Stimulated activated CD8-positive, alpha-beta memory T cell treated with anti-CD3 and anti-CD28 coated beads, Interleukin-12 subunit alpha, Interleukin-12 subunit beta, amount 100 ng/mL, for 1 hour (primary cell): ENCODE measurements around the gene SPTLC1.
"Not testable (repeated sequence)": the region's sequence is repeated elsewhere in the genome, so short reads cannot be mapped to it uniquely, and the experiment has no call there.

Experiments used
- DNase-seq: peaks from one replicate; pipeline ENCODE4 v3.0.0-alpha.2; 2020; ENCODE audit warnings: low read depth

The SPTLC1 gene

GRCh38 chr9:92030367-92030766 lies 84.8 kb downstream of the SPTLC1 start:
- no peak for DNase-seq

DNA sequence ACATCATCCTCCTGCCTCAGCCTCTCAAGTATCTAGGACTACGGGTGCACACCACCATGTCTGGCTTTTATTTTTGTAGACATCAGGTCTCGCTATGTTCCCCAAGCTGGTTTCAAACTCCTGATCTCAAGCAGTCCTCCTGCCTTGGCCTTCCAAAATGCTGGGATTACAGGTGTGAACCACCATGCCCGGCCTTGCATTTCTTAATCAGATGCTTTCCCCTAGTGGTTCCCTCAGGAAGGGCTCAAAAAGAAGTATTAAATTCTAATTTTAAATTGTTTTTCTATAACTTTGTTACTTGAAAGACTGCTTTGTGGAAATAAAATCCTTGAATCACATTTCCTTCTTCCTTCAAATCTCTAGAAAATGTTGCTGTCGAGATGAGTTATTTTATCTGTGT lies 85.7 kb downstream of the SPTLC1 start:
- no peak for DNase-seq

DNA sequence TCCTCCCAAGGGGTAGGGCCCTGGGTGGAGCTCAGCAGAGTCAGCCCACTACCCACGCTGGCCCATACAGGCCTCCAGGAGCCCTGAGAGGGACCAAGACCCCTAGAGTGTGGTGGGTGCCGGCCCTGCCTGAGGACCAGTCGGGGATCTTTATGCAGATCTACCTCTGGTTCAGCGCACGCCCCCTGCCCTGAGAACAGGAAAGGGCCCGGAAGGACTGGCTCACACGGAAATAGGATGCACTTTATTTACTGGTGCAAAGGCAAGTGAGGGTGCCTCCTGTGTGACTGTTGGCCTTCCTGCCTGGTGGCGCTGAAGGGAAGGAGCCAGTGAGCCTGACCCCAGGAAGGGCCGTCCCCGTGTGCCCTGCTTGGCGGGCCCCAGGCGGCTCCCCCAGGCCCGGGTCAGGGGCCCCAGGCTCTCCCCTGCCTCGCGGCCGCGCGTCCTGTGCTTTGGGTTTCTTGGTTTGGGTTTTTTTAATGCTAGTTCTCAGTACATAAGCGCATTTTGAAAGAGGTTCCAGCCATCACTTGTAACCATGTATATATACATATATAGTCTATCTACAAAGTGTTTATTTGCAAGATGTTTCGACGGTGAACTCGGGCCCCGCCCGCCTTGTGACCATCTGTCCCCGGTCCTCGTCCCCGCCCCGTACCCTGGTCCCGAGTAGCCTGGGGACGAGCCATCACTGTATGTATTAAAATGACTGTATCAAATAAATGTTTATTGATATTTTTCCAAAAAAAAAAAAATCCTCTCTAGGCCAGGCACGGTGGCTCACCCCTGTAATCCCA lies 88.8 kb downstream of the SPTLC1 start:
- DNase-seq: no peak

DNA sequence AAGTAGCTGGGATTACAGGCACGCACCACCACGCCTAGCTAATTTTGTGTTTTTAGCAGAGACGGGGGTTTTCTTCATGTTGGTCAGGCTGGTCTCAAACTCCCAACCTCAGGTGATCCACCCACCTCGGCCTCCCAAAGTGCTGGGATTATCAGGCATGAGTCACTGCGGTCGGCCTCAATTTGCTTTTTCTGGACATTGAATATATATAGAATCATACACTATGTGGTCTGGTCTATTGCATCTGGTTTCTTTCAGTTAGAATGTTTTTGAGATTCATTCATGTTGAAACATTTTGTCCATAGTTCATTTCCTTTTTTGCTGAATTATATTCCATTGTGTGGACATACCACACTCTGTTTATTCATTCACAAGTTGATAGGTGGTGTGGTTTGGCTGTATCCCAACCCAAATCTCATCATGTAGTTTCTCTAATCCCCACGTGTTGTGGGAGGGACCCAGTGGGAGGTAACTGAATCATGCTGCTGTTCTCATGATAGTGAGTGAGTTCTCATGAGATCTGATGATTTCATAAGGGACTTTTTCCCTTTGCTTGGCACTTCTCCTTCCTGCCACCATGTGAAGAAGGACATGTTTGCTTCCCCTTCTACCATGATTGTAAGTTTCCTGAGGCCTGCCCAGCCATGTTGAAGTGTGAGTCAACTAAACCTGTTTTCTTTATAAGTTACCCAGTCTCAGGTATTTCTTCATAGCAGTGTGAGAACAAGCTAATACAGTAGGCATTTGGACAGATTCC lies 93.2 kb downstream of the SPTLC1 start:
- DNase-seq: not testable (repeated sequence)

DNA sequence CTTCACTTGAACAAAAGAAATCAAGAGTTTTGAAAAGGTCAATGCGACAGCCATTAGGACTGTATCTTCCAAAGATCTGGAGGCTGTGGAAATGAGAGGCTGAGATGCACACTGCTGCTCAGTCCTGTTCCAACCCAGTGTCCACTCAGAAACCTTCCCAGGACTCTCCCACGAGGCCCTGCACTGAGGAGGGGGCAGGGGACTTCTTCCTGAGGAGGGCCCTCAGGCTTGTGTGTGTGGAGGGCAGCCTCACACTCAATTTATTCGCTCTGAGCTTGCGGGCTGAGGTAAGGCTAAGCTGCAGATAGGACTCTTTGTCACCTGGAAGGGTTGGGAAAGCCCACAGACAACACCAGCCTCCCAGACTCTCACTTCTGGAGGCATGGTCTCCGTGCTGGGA lies 95.6 kb downstream of the SPTLC1 start:
- DNase-seq: no peak

DNA sequence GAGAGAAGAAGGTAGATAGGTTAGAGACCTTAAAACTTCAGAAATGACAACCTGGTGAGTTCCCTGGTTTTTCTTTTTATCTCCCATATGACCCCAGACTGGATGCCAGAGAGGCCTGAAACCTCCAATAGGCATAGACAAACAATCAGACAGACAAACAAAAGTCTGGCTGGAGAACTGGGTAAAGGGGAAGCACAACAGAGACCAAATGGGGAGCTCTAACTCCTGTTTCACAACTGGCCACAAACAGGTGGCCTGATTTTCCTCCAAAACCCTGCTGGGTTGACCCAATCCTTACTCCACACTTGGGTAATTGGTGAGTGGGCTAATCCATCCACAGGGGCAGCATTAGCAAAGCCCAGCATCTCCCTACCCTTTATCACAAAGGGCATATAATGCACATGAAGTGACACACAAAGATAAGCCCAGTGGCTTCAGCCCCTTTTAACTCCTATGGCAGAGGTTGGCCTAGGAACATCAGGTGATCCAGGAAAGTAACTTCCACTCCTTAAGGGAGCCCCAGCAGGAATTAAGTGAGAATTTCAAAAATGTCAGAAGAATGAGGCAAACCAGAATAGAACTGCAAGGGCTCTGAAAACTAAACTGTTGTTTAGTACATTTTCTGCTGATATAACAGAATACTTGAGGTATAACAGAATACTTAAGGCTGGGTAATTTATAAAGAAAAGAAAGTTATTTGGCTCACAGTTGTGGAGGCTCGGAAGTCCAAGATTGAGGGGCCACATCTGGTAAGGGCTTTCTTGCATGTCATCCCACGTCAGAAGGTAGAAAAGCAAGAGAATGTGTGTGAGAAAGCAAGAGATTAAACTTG lies 104.3 kb downstream of the SPTLC1 start:
- DNase-seq: no peak

- DNase-seq: not testable (repeated sequence)
Measured at GRCh38 chr9:92010253-92010652, 105.0 kb downstream of the SPTLC1 start.

- DNase-seq: no peak
Measured at GRCh38 chr9:92008041-92008440, 107.2 kb downstream of the SPTLC1 start.

DNA sequence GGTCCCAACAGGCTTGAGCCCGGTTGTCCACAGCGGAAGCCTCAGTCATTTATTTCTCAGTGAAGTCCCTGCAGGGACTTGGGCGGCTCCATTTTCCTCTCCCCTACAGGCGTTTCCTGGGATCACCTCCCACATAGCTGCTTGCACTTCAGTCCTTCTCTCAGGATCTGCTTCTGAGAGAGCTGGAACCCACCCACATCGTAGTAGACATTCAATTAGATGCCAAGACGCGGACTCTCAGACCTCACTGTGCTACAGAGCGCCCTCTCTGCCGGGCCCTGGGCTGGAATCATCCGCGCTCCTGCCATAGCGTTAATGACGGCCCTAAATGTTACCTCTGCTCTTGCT lies 111.2 kb downstream of the SPTLC1 start:
- no peak for DNase-seq

GRCh38 chr9:92003308-92004044 lies 111.7 kb downstream of the SPTLC1 start:
- DNase-seq: no peak

DNA sequence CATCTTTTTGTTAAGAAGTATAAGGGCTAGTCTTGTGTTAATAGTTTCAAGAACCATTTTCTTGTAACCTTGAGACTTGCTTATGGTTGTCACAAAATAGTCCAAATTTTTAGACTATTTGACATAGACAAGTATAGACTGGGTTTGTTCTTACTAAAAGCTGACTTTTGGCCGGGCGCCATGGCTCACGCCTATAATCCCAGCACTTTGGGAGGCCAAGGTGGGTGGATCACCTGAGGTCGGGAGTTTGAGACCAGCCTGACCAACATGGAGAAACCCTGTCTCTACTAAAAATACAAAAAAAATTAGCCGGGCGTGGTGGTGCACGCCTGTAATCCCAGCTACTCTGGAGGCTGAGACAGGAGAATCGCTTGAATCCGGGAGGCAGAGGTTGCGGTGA lies 113.3 kb downstream of the SPTLC1 start:
- DNase-seq: not testable (repeated sequence)

- DNase-seq: no peak
Measured at GRCh38 chr9:92001244-92001643, 114.0 kb downstream of the SPTLC1 start.

- no peak for DNase-seq
Measured at GRCh38 chr9:91995000-91995655, 120.1 kb downstream of the SPTLC1 start.

- DNase-seq: no peak
Measured at GRCh38 chr9:91994422-91994821, 120.8 kb downstream of the SPTLC1 start.

GRCh38 chr9:91992461-91993041 lies 122.7 kb downstream of the SPTLC1 start:
- no peak for DNase-seq

DNA sequence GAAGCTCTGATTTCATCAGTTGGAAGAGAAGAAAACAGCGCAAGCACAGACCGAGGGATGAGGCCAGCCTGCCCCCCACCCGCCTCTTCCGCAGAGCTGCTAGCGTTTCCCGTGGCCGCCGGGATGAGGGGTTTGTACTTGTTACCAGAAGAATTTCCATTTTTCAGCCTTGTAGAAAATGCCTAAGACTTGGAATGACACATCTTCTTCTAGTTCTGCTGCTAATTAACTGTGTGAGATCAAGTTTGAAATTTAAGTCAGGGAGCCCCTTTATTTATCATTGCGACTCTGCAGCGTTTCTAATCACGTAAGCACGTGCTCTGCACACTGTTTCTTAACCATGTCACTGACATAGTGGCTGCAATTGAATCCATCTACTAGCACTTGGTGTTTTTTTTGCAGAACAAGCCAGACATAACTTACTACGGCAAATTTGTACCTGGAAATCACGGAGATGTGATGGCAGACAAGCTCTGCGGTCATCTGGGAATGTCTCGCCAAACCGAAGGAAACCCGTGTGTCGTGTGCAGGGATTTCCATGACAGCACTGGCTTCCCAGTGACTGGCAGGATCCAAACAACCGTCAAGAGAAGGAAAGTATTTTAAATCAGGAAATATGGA lies 123.4 kb downstream of the SPTLC1 start:
- no peak for DNase-seq

DNA sequence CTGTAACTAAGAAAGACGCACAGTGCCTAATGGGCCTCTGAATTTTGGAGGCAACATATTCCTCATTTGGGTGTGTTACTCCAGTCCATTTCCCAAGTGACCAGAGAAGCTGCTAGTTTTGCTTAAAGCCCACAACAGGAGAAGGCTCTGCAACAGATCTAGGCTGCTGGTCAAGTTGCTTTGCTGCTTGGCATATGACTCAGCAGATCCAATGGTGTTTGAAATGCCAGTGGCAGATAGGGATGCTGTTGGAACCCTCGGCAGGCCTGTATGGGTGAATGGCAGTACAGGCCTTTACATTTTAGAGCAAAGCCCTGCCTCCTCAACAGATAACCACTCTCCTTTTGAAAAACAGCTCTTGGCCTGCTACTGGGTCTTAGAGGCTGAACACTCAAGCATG lies 129.0 kb downstream of the SPTLC1 start:
- DNase-seq: no peak

GRCh38 chr9:91985692-91986091 lies 129.5 kb downstream of the SPTLC1 start:
- no peak for DNase-seq
